BJ (cell line): ENCODE data around the gene DNAJB1. TPM values are rescaled to one million over a fixed set of nuclear protein-coding genes. Genes with fewer than 3 reads are reported as not detected.

Experiments
- CTCF ChIA-PET: fragments of 350-600 bp; formaldehyde crosslinking; extraction: SDS; loops from one replicate; lab custom pipeline; 2021; ENCODE audit warnings: antibody characterized with exemption, inconsistent platforms; lab: Yijun Ruan, JAX
- POLR2A ChIA-PET: fragments of 300-600 bp; sonication (Branson Sonifier 250); formaldehyde crosslinking; extraction: SDS; loops from one replicate; lab custom pipeline; 2021; ENCODE audit warnings: antibody characterized with exemption; lab: Charles Lee
- DNase-seq: peaks from one replicate; pipeline ENCODE4 v3.0.0-alpha.2; 2011; ENCODE audit warnings: low read depth
- H3K27me3 ChIP-seq: 2 replicates; pipeline ENCODE4 v1.6.0; 2011; ENCODE audit warnings: low read length; ENCODE audit not compliant: control insufficient read depth, insufficient read depth
- H3K36me3 ChIP-seq: 2 replicates; pipeline ENCODE4 v1.5.1; 2011; ENCODE audit warnings: low read length; ENCODE audit not compliant: control insufficient read depth, insufficient read depth
- H3K4me3 ChIP-seq: 2 replicates; pipeline ENCODE4 v1.5.1; 2011; ENCODE audit warnings: low read depth, mild to moderate bottlenecking, control low read depth, low read length
- CTCF ChIP-seq: IDR thresholded peaks from 2 replicates; pipeline ENCODE4 v1.5.1; 2011; ENCODE audit warnings: low read depth, mild to moderate bottlenecking, control low read depth, inconsistent platforms, low read length, moderate library complexity; ENCODE audit not compliant: insufficient read depth
- polyA minus RNA-seq: library from RNA; depleted of rRNA, polyadenylated mRNA; stranded (reverse); fragments of >200 nt; gene quantifications from 2 replicates; pipeline ENCODE4 v1.2.3, GENCODE V29; 2011; rRNA and poly(A)+ RNA removed
- polyA plus RNA-seq: library from polyadenylated mRNA; depleted of rRNA; stranded (reverse); fragments of >200 nt; gene quantifications from 2 replicates; pipeline ENCODE4 v1.2.3, GENCODE V29; 2011; rRNA removed

DNAJB1 gene
- polyA plus RNA-seq (114 and 133 TPM in 2 replicates), polyA minus RNA-seq (46.5 and 52.6 TPM in 2 replicates)

GRCh38 chr19:14517840-14518505 is at the start of gene DNAJB1:
Gene DNAJB1 (minus strand): TSS chr19:14518397. CDS start chr19:14518349, 48 bp downstream.
- Histone ChIP-seq H3K36me3 (peaks cover 13% of the 10 kb centered on the region), H3K4me3 (peak within 1 kb of the TSS; percentile 90), H3K27me3 (no peaks in the 10 kb centered on the region)
- no peak for DNase-seq
- CTCF ChIA-PET: interaction anchor here (1.1 to 3.6 kb wide), 5 partner anchors 12 to 45 kb away, joined by 3 to 23 read pairs (median 3); no protein-coding TSS in a partner anchor
- POLR2A ChIA-PET: interaction anchor here (0.5 to 1.5 kb wide), 5 partner anchors 11 to 1601 kb away, joined by 3 to 6 read pairs (median 5); partner anchors contain the start of gene GIPC1
- TF ChIP-seq CTCF: no peak

- H3K36me3 ChIP-seq: peaks cover 10% of the 10 kb centered on the region
- ChIA-PET POLR2A (no interaction called here), CTCF (interaction anchor here (9.9 kb wide), 1 partner anchor 11 kb away, joined by 62 read pairs; no protein-coding TSS in a partner anchor)
Measured at GRCh38 chr19:14567079-14567478, 48.9 kb upstream of the DNAJB1 start.

GRCh38 chr19:14566712-14567077 is 48.5 kb upstream of the DNAJB1 start:
- ChIA-PET CTCF (interaction anchor here (9.9 kb wide), 1 partner anchor 11 kb away, joined by 62 read pairs; no protein-coding TSS in a partner anchor), POLR2A (no interaction called here)
- H3K4me3 ChIP-seq: no peak overlapping the region
- no peak for TF ChIP-seq CTCF
- no peak for DNase-seq
- no peaks in the 10 kb centered on the region for H3K27me3 ChIP-seq
- peaks cover 10% of the 10 kb centered on the region for H3K36me3 ChIP-seq

More at GRCh38 chr19:14567079-14567478, 48.9 kb upstream of the DNAJB1 start:
- H3K27me3 ChIP-seq: no peaks in the 10 kb centered on the region
- no peak for DNase-seq
- H3K4me3 ChIP-seq: no peak overlapping the region
- TF ChIP-seq CTCF: no peak

- no peaks in the 10 kb centered on the region for H3K27me3 ChIP-seq
- POLR2A ChIA-PET: no interaction called here
- no peak overlapping the region for H3K4me3 ChIP-seq
- DNase-seq: no peak
- no peak for TF ChIP-seq CTCF
- peaks cover 10% of the 10 kb centered on the region for H3K36me3 ChIP-seq
- CTCF ChIA-PET: interaction anchor here (9.9 kb wide), 1 partner anchor 10 kb away, joined by 62 read pairs; no protein-coding TSS in a partner anchor
Measured at GRCh38 chr19:14565765-14566711, 47.8 kb upstream of the DNAJB1 start.
